Osteoblast (primary cell): Measurements from ENCODE around the gene JADE2. TPM values are rescaled to one million over a fixed set of nuclear protein-coding genes. Genes with fewer than 3 reads are reported as not detected.
"Not testable (repeated sequence)": the region's sequence is repeated elsewhere in the genome, so short reads cannot be mapped to it uniquely, and the experiment has no call there.

Experiments used
- DNase-seq: peaks from one replicate; pipeline ENCODE4 v3.0.0; 2011; ENCODE audit warnings: low spot score, mixed read lengths; ENCODE audit not compliant: insufficient read length; ENCODE audit errors: missing footprints
- H2AFZ ChIP-seq: 2 replicates; pipeline ENCODE4 v1.6.0; 2011; ENCODE audit warnings: mild to moderate bottlenecking, low read length
- H3K27ac ChIP-seq: 2 replicates; pipeline ENCODE4 v1.5.1; 2011; ENCODE audit warnings: mild to moderate bottlenecking, low read depth, low read length, moderate library complexity
- H3K27me3 ChIP-seq: 2 replicates; pipeline ENCODE4 v1.6.0; 2012; ENCODE audit warnings: mild to moderate bottlenecking, control low read depth, inconsistent platforms, low read length, moderate library complexity; ENCODE audit not compliant: insufficient read depth
- H3K36me3 ChIP-seq: 2 replicates; pipeline ENCODE4 v1.5.1; 2011; ENCODE audit warnings: mild to moderate bottlenecking, low read length, control low read depth, moderate library complexity; ENCODE audit not compliant: insufficient read depth
- H3K4me1 ChIP-seq: 2 replicates; pipeline ENCODE4 v1.5.1; 2011; ENCODE audit warnings: mild to moderate bottlenecking, low read length, control low read depth, moderate library complexity; ENCODE audit not compliant: insufficient read depth
- H3K4me2 ChIP-seq: 2 replicates; pipeline ENCODE4 v1.6.0; 2011; ENCODE audit warnings: mild to moderate bottlenecking, low read length; ENCODE audit not compliant: insufficient read depth
- H3K4me3 ChIP-seq: fragments of 200-600 bp; sonication (generic); 3 replicates; pipeline ENCODE4 v1.5.1; 2012; ENCODE audit warnings: mild to moderate bottlenecking, low read length, inconsistent platforms; ENCODE audit not compliant: insufficient read depth
- H3K79me2 ChIP-seq: 2 replicates; pipeline ENCODE4 v1.6.0; 2012; ENCODE audit warnings: mild to moderate bottlenecking, low read length, control low read depth, inconsistent platforms; ENCODE audit not compliant: insufficient read depth
- H3K9me3 ChIP-seq: 2 replicates; pipeline ENCODE4 v1.5.1; 2011; ENCODE audit warnings: low read depth, low read length, control low read depth
- H4K20me1 ChIP-seq: 2 replicates; pipeline ENCODE4 v1.6.0; 2012; ENCODE audit warnings: mild to moderate bottlenecking, low read length, control low read depth; ENCODE audit not compliant: insufficient read depth
- total RNA-seq: library from RNA; depleted of rRNA; stranded (reverse); fragments of >200 nt; gene quantifications from 2 replicates; pipeline ENCODE4 v1.2.3, GENCODE V29; 2012
- TF ChIP-seq, protein P1 (sequence below): IDR thresholded peaks from 2 replicates; pipeline ENCODE4 v1.5.1; 2011; ENCODE audit warnings: mild to moderate bottlenecking, low read depth, low read length, moderate library complexity; ENCODE audit errors: extremely low read depth

Gene JADE2
- total RNA-seq, 1 donor, result 26.8 TPM

DNA sequence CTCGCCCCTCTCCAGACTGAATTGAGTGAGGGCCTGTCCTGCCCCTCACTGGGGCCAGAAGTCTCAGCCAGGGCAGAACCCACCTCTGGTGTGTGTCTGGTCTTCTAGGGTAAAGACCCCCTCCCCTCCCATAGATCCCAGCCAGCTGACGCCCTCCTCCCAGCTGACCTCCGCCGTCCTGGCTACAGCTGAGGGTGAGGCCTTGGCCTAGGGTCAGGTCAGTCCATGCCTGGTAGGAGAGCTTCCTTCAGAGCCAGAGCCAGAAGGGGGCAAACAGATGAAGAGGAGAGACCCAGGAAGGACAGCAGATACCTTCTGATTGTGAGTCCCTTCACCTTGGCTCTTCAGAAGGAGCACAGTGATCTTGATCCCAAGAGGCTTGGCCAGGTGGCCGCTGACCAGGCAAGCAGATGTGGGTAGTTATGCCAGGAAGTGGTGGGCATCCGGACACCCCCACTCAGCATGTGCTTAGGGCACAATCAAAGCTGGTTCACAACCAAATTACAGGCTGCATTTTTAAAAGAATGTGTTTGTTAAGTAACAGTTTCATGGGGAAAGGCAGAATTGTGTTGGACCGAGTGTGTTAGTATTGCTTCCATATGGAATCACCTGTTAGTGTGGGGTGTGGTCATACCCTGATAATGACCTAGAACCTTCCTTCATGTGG lies 29.9 kb downstream of the JADE2 start:
- H4K20me1 ChIP-seq, result no peaks in the 10 kb centered on the region
- H3K36me3 ChIP-seq, result peaks cover 6% of the 10 kb centered on the region
- H3K4me2 ChIP-seq, result no peak overlapping the region
- no peaks in the 10 kb centered on the region for H3K9me3 ChIP-seq
- no peak overlapping the region for H3K4me3 ChIP-seq
- H3K4me1 ChIP-seq, result peaks cover 62% of the 10 kb centered on the region
- TF ChIP-seq, protein P1, sequence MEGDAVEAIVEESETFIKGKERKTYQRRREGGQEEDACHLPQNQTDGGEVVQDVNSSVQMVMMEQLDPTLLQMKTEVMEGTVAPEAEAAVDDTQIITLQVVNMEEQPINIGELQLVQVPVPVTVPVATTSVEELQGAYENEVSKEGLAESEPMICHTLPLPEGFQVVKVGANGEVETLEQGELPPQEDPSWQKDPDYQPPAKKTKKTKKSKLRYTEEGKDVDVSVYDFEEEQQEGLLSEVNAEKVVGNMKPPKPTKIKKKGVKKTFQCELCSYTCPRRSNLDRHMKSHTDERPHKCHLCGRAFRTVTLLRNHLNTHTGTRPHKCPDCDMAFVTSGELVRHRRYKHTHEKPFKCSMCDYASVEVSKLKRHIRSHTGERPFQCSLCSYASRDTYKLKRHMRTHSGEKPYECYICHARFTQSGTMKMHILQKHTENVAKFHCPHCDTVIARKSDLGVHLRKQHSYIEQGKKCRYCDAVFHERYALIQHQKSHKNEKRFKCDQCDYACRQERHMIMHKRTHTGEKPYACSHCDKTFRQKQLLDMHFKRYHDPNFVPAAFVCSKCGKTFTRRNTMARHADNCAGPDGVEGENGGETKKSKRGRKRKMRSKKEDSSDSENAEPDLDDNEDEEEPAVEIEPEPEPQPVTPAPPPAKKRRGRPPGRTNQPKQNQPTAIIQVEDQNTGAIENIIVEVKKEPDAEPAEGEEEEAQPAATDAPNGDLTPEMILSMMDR, result no peak
- peak overlapping the region; percentile 90 for H3K27ac ChIP-seq
- no peak overlapping the region for H2AFZ ChIP-seq
- peak; percentile 44 for DNase-seq
- H3K27me3 ChIP-seq, result no peaks in the 10 kb centered on the region
- peaks cover 22% of the 10 kb centered on the region for H3K79me2 ChIP-seq

DNA sequence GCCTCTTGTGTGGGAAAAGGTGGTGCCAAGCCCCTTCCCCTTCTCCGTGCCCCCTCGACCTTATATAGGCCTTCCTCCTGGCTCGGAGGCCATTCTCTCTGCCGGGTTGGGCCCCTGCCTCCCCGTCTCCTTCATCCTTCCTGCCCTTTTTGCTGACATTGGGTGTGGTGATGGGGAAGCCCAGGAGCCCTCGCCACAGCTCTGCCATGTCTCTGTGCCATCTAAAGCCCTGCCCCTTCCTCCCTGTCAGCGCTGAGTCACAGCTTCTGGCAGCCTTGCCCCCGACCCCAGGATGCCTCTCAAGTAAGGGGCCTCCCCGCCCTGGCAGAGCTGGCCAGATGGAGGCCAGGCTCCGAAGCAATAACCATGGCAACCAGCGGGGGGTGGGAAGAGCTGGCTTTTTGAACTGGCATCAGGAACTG lies 30.4 kb downstream of the JADE2 start:
- DNase-seq, result peak; percentile 93
- Histone ChIP-seq H4K20me1 (no peaks in the 10 kb centered on the region), H3K36me3 (peaks cover 12% of the 10 kb centered on the region), H3K4me2 (no peak overlapping the region), H2AFZ (no peak overlapping the region), H3K27ac (peak overlapping the region; percentile 90), H3K27me3 (no peaks in the 10 kb centered on the region), H3K9me3 (no peaks in the 10 kb centered on the region), H3K79me2 (peaks cover 21% of the 10 kb centered on the region), H3K4me1 (peaks cover 56% of the 10 kb centered on the region), H3K4me3 (no peak overlapping the region)
- TF ChIP-seq, protein P1, result no peak

DNA sequence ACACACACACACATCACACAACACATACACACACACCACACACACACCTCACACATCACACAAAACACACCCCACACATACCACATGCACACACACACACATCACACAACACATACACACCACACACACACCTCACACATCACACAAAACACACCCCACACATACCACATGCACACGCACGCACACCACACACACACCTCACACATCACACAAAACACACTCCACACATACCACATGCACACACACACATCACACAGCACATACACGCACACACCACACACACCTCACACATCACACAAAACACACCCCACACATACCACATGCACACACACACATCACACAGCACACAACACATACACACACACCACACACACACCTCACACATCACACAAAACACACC lies 31.1 kb downstream of the JADE2 start:
- not testable (repeated sequence) for H3K4me2 ChIP-seq, H3K27me3 ChIP-seq, H3K9me3 ChIP-seq, H4K20me1 ChIP-seq, H2AFZ ChIP-seq, DNase-seq, H3K4me3 ChIP-seq
- Histone ChIP-seq H3K27ac (peak overlapping the region; percentile 90), H3K4me1 (peaks cover 53% of the 10 kb centered on the region), H3K36me3 (peaks cover 17% of the 10 kb centered on the region), H3K79me2 (peaks cover 21% of the 10 kb centered on the region)

DNA sequence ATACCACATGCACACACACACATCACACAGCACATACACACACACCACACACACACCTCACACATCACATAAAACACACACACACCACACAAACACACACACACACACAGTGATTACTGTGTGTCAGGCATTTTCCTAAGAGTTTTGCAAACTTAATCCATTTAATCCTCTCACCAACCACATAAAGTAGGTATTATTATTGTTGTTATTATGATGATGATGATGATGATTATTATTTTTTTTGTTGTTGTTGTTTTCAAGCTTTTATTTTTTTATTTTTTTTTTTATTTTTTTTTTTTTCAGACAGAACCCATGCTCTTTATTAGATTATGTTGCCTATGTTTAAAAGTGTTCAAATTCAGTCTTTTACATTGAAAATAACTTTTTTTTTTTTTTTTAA lies 31.5 kb downstream of the JADE2 start:
- H3K27me3 ChIP-seq, result no peaks in the 10 kb centered on the region
- H3K79me2 ChIP-seq, result peaks cover 21% of the 10 kb centered on the region
- H3K4me3 ChIP-seq, result no peak overlapping the region
- H3K4me2 ChIP-seq, result no peak overlapping the region
- H3K4me1 ChIP-seq, result peaks cover 53% of the 10 kb centered on the region
- TF ChIP-seq, protein P1, result no peak
- no peak overlapping the region for H2AFZ ChIP-seq
- no peak for DNase-seq
- H4K20me1 ChIP-seq, result no peaks in the 10 kb centered on the region
- peaks cover 17% of the 10 kb centered on the region for H3K36me3 ChIP-seq
- peak overlapping the region; percentile 90 for H3K27ac ChIP-seq
- no peaks in the 10 kb centered on the region for H3K9me3 ChIP-seq
